HepG2 (cell line): ENCODE measurements around the gene NRBP1. TPM values are rescaled to one million over a fixed set of nuclear protein-coding genes. Genes with fewer than 3 reads are reported as not detected.

ENCODE experiments used
- DR1 ChIP-seq: sonication (generic); formaldehyde crosslinking; IDR thresholded peaks from 2 replicates; pipeline ENCODE4 v1.8.0; 2021; ENCODE audit warnings: mild to moderate bottlenecking, missing genetic modification reagents, inconsistent platforms
- ETV6 ChIP-seq: sonication (generic); formaldehyde crosslinking; conservative IDR thresholded peaks from 2 replicates; pipeline ENCODE4 v1.4.0; 2020; ENCODE audit warnings: missing genetic modification reagents
- FOXO1 ChIP-seq: sonication (generic); formaldehyde crosslinking; IDR thresholded peaks from 2 replicates; pipeline ENCODE4 v1.4.0; 2020; ENCODE audit warnings: missing genetic modification reagents
- GATAD1 ChIP-seq: IDR thresholded peaks from 2 replicates; pipeline ENCODE4 v1.6.1; 2016; ENCODE audit warnings: missing genetic modification reagents, missing compliant biosample characterization
- HES4 ChIP-seq: sonication (generic); formaldehyde crosslinking; IDR thresholded peaks from 2 replicates; pipeline ENCODE4 v1.9.0; 2021; ENCODE audit warnings: mild to moderate bottlenecking, missing genetic modification reagents, borderline replicate concordance
- ISL2 ChIP-seq: sonication (generic); formaldehyde crosslinking; IDR thresholded peaks from 2 replicates; pipeline ENCODE4 v1.5.0; 2020; ENCODE audit warnings: missing genetic modification reagents
- MXD3 ChIP-seq: IDR thresholded peaks from 2 replicates; pipeline ENCODE4 v1.6.1; 2016; ENCODE audit warnings: mild to moderate bottlenecking, missing biosample characterization, missing genetic modification reagents
- NR2F2 ChIP-seq: IDR thresholded peaks from 2 replicates; pipeline ENCODE4 v1.6.1; 2012; ENCODE audit warnings: low read depth, inconsistent platforms, borderline replicate concordance
- SALL1 ChIP-seq: sonication (generic); formaldehyde crosslinking; IDR thresholded peaks from 2 replicates; pipeline ENCODE4 v1.8.0; 2022; ENCODE audit warnings: mild to moderate bottlenecking, missing genetic modification reagents
- SAP130 ChIP-seq: IDR thresholded peaks from 2 replicates; pipeline ENCODE4 v1.6.1; 2016; ENCODE audit warnings: low read depth
- SIN3B ChIP-seq: fragments of 150-350 bp; IDR thresholded peaks from 2 replicates; pipeline ENCODE4 v1.6.1; 2014; ENCODE audit warnings: low read length
- SKI ChIP-seq: fragments of 450-650 bp; IDR thresholded peaks from one replicate; pipeline ENCODE4 v1.6.1; 2018; ENCODE audit warnings: mild to moderate bottlenecking; ENCODE audit not compliant: partially characterized antibody
- SMAD3 ChIP-seq: sonication (generic); formaldehyde crosslinking; IDR thresholded peaks from 2 replicates; pipeline ENCODE4 v1.4.0; 2020; ENCODE audit warnings: missing genetic modification reagents
- SNAI1 ChIP-seq: sonication (generic); formaldehyde crosslinking; IDR thresholded peaks from 2 replicates; pipeline ENCODE4 v1.5.0; 2020; ENCODE audit warnings: mild to moderate bottlenecking, missing genetic modification reagents, borderline replicate concordance
- ZNF12 ChIP-seq: sonication (generic); formaldehyde crosslinking; IDR thresholded peaks from 2 replicates; pipeline ENCODE4 v1.5.0; 2020; ENCODE audit warnings: missing genetic modification reagents
- ZNF280D ChIP-seq: sonication (generic); formaldehyde crosslinking; IDR thresholded peaks from 2 replicates; pipeline ENCODE4 v1.5.1; 2020; ENCODE audit warnings: mild to moderate bottlenecking, missing genetic modification reagents
- ZNF512B ChIP-seq: sonication (generic); formaldehyde crosslinking; IDR thresholded peaks from 2 replicates; pipeline ENCODE4 v1.5.1; 2020; ENCODE audit warnings: missing genetic modification reagents, mild to moderate bottlenecking, borderline replicate concordance
- ZNF605 ChIP-seq: sonication (generic); formaldehyde crosslinking; IDR thresholded peaks from 2 replicates; pipeline ENCODE4 v1.8.0; 2022; ENCODE audit warnings: mild to moderate bottlenecking, missing genetic modification reagents
- ZNF704 ChIP-seq: sonication (generic); formaldehyde crosslinking; IDR thresholded peaks from 2 replicates; pipeline ENCODE4 v1.8.1; 2023; ENCODE audit warnings: mild to moderate bottlenecking, inconsistent platforms, moderate library complexity, missing genetic modification reagents, borderline replicate concordance
- ZNF709 ChIP-seq: sonication (generic); formaldehyde crosslinking; IDR thresholded peaks from 2 replicates; pipeline ENCODE4 v1.5.0; 2020; ENCODE audit warnings: mild to moderate bottlenecking, missing genetic modification reagents
- polyA plus RNA-seq, 8 experiments: library from polyadenylated mRNA; depleted of rRNA in 3 of 8; stranded (reverse) in 7 of 8; unstranded in 1 of 8; fragments of >200 nt; fragmentation: Illumina TruSeq in 4 of 8; extraction: Trizol in 4 of 8; gene quantifications; 2 replicates each; pipeline versions ENCODE4 v1.2.1 to v1.2.3, GENCODE V29; 2011 to 2016; ENCODE audit warnings: low read depth in 4 of 8, missing spikeins in 1 of 8, mixed read lengths in 1 of 8; ENCODE audit not compliant: insufficient read depth in 1 of 8
- total RNA-seq, 5 experiments: library from RNA; depleted of rRNA; stranded (reverse); fragments of >200 nt; fragmentation: Illumina TruSeq; extraction: Trizol; gene quantifications; 2 replicates each; pipeline ENCODE4 v1.2.3, GENCODE V29; 2016; ENCODE audit warnings: low read depth in 1 of 5

Gene NRBP1
- total and polyA plus RNA-seq, 2 of the 13 experiments (the other 11 are each of a cell fraction or from before 2014, with no cell fraction given) = 165 to 240 TPM

GRCh38 chr2:27380626-27381545 is 47.5 kb upstream of the NRBP1 start, which contains the start of gene ZNF513 (continued):
- TF ChIP-seq SALL1 = peak; percentile 34; the same call in 1 of the 2 replicates
- TF ChIP-seq ZNF709 = no peak
- TF ChIP-seq GATAD1 (CRISPR knock-in tag) = peak; percentile 70
- TF ChIP-seq SKI = peak; percentile 9
- TF ChIP-seq HES4 (CRISPR knock-in tag) = no peak
- no peak for TF ChIP-seq ZNF704 (CRISPR knock-in tag)
- no peak for TF ChIP-seq SIN3B
- TF ChIP-seq MXD3 (CRISPR knock-in tag) = no peak
- TF ChIP-seq ZNF605 (CRISPR knock-in tag) = no peak
- no peak for TF ChIP-seq ZNF12 (CRISPR knock-in tag)
- 0 out of 2 replicates have a peak, but pooled peaks have one; percentile 20 for TF ChIP-seq SMAD3 (CRISPR knock-in tag)
- no peak for TF ChIP-seq DR1
- no peak for TF ChIP-seq ZNF280D
- no peak for TF ChIP-seq FOXO1 (CRISPR knock-in tag)
- 0 out of 2 replicates have a peak, but pooled peaks have one; percentile 17 for TF ChIP-seq SAP130 (CRISPR knock-in tag)
- no peak for TF ChIP-seq ETV6
- no peak for TF ChIP-seq SNAI1 (CRISPR knock-in tag)
- no peak for TF ChIP-seq ZNF512B
- no peak for TF ChIP-seq ISL2
- TF ChIP-seq NR2F2 = no peak; the same call in 1 of the 2 replicates
